HG03558 (cell line): ENCODE data around the gene BAG1.

Experiments
- ATAC-seq: cut with Tn5 transposase; IDR thresholded peaks from one replicate; pipeline ENCODE4 v1.9.1; 2021; ENCODE audit warnings: moderate number of reproducible peaks; ENCODE audit not compliant: unreplicated experiment; ENCODE audit errors: extremely low read depth

BAG1 gene

DNA sequence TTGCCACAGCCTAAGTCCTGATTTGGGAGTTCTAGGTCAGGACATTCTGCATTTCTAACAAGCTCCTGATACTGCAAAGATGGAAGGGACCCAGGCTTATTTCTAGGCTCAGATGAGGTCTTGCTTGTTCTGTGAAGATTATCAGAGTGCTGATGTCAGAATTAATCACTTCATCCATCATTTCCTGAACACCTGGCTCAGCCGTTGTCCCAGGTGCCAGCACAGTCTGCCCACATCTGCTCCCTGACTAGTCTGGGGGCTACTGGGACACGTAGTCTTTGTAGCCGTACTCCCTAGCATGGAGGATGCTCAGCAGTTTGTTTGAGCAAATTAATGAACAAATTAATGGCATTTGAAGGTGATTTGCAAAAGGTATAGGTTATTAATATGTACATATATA lies 42.5 kb downstream of the BAG1 start:
- ATAC-seq, result no peak

DNA sequence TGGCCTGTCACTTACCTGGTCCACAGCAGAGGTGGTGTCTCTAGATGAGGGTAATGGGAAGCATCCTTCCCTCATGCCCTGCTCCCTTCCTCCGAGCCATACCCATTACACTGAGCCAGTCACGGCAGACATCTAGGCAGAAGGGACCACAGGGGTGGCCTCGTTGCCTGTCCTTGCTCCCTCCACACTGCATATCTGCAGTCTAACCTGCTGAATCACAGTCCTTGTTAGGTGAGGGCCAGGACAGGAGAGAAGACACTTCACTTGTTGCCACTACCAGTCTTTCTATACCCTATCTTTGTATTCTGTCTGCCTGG lies 43.0 kb downstream of the BAG1 start:
- no peak for ATAC-seq

DNA sequence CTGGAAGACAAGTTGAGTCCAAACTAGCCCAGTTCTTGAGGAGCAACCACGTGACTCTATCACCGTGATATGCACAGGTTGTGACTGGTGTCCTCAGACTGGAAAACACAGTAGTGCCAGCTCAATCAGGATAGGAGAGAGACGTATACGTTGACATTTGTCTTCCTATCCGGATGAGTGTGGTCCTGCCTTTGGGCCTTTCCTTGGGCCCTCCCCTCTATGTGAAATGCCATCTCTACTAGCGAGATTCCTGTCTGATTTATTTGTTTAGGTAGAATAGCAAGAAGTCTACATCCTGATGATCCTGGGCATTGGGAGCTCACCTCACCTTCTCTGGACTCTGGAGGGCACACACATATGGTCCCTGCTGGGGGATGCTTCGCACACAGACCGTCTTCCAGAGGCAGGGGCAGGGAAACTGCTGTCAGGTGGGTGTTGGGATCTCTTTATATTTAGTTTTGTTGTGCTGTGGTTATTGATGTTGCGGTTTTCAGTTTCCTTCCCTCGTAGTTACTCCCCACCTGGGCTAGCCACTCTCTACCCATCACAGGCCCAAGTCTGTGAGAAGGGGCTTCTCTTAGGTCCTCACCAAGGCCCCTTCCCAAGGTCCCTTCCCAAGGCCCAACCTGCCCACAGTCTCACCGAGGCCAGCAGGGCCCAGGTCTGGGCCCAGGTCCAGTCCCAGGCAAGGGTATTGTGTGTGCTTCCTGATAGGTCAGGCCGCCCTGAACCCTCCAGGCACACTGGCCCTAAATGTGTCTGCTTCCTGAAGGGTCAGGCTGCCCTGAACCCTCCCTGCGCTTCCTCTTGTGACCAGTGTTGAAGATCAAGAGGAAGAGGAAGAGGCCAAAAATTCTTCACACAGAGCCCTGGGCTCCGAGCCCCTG lies 43.6 kb downstream of the BAG1 start:
- no peak for ATAC-seq

DNA sequence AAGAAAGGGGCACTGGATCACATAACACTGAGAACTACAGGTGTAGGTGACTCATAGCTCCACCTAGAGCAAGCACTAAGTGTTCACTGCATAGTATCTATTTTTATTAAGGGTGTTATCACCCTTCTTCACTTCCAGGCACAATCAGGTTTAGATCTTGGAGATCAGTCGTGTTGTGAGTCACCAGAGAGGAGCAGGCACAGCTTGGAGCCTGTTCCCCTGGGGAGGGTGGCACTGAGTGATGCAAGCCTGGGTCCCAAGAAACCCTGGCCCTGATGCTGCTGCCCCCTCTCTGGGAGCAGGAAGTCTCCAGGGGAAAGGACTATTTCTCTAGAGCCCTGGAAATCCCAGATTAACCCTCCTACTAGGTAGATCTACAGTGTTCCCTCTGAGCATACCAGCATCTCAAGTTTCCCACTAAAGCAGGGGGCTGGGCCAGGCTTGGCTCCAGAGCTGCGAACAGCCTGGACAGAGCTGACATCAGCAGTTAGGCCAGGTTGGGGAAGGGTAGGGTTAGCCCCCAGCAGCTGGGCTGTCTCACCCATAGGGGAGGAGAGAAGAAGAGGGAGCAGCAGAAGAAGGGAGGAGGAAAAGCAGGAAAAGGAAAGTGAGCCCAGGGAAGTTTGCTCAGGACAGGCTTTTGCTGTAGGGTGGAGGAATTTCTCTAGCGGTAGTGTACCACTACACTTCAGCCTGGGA lies 52.7 kb downstream of the BAG1 start:
- no peak for ATAC-seq

DNA sequence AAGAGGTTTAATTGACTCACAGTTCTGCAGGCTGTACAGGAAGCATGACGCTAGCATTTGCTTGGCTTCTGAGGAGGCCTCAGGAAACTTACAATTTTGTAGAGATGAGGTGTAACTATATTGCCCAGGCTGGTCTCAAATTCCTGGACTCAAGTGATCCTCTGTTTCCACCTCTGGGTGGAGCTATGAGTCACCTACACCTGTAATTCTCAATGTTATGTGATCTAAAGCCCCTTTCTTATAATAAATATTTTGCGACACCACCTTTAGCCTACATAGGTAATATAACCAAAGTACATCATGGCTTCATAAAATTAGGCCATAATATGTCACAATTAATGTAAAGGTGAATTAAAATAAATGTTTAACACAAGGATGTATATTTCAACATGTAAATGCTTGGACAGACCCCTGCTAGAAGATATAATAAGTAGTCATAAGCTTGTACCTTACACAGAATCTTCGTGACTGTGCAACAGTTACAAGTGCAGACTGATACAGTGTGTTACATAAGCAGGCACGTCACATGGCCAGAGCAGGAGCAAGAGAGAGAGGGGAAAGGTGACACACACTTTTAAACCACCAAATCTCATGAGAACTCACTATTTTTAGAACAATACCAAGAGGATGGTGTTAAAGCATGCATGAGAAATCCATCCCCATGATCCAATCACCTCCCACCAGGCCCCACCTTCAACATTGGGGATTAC lies 54.3 kb downstream of the BAG1 start:
- no peak for ATAC-seq

DNA sequence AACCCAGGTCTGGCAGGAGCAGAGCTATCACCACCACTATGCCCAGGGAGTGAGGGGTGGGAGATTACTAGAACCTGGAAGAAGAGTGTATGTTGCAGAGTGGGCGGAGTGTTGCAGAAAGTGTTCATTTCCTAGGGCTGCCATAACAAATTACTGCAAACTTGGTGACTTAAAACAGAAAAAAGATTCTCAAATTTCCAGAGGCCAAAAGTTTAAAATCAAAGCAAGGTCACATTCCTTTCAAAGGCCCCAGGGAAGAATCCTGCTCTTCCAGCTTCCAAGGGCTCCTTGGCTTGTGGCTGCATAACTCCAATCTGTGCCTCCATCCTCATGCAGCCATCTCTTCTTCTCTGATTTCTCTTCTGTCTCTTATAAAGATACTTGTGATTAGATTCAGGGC lies 55.1 kb downstream of the BAG1 start:
- ATAC-seq, result no peak

DNA sequence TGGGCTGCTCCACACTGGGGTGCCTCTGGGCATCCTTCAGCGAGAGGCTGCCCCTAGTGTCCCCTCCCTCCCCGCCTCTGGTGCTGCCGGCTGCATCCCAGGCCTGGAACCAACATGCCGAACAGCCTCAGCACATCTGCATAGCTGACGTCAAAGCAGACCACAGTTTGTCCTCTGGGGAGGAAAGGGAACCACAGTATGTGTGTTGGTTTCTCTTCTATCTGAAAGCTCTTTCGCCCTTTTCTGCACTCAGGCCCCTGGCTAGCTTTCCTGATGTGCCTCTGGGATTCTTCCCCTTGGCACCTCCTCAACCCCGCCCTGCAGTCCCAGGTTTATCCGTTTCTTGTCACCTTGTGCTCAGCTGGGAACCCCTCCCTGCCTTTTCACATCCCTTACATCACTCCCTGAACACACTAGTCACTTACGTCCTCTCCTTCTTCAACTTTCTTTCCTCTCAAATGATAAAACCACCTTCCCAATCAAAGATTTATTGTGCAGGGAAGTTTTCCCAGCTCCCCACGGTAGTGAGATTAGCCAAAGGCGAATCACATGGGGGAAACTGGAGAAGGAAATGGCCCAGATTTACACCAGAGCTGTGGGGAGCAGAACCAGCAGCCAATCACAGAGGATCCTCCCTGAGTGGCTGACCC lies 61.8 kb downstream of the BAG1 start:
- ATAC-seq, result peak; percentile 97
